ENCODE data around the gene ABLIM3. TPM values are rescaled to one million over a fixed set of nuclear protein-coding genes. Genes with fewer than 3 reads are reported as not detected.

The ABLIM3 gene
- total RNA-seq, 3 donors from 2014 or later (not counting 1 experiment from before 2014, with no cell fraction given) = 0.41 to 2.4 (median 1.2) TPM

GRCh38 chr5:149118463-149118862, 22.8 kb upstream of the ABLIM3 start:
- Histone ChIP-seq H3K36me3 (ENCODE audit: control insufficient read depth, insufficient read depth, low read length) (no peaks in the 10 kb centered on the region), H3K4me3 (ENCODE audit: low read length) (no peak overlapping the region), H3K9me3 (ENCODE audit: control insufficient read depth, insufficient read depth, low read length) (no peaks in the 10 kb centered on the region), H3K27ac (ENCODE audit: low read length) (no peak overlapping the region), H3K4me1 (ENCODE audit: control insufficient read depth, insufficient read depth, low read length) (no peaks in the 10 kb centered on the region), H3K27me3 (ENCODE audit: control insufficient read depth, insufficient read depth, low read length) (no peaks in the 10 kb centered on the region)
- DNase-seq (no peak), ATAC-seq (no peak)
- intact Hi-C loops (cut with micrococcal nuclease) = no loop called here
- Mint-ChIP-seq H3K4me3 (no peak overlapping the region), H3K4me1 (no peaks in the 10 kb centered on the region), H3K27ac (no peak overlapping the region), H3K36me3 (no peaks in the 10 kb centered on the region), H3K9me3 (no peaks in the 10 kb centered on the region), H3K27me3 (ENCODE audit: low read depth in 2 of 2) (peaks cover 5 to 15% of the 10 kb centered on the region in 2 donors)
- TF ChIP-seq CTCF (IDR thresholded peaks at IDR 0.05) = no peak

GRCh38 chr5:149121145-149121544, 20.1 kb upstream of the ABLIM3 start:
- 76% methylated on average over 2 of the region's 2 CpGs for WGBS (ENCODE audit: insufficient coverage)
- H3K4me3 Mint-ChIP-seq = no peak overlapping the region
- Histone ChIP-seq H3K36me3 (ENCODE audit: control insufficient read depth, insufficient read depth, low read length) (no peaks in the 10 kb centered on the region), H3K9me3 (ENCODE audit: control insufficient read depth, insufficient read depth, low read length) (no peaks in the 10 kb centered on the region), H3K27ac (ENCODE audit: low read length) (no peak overlapping the region), H3K4me3 (ENCODE audit: low read length) (no peak overlapping the region), H3K4me1 (ENCODE audit: control insufficient read depth, insufficient read depth, low read length) (no peaks in the 10 kb centered on the region), H3K27me3 (ENCODE audit: control insufficient read depth, insufficient read depth, low read length) (no peaks in the 10 kb centered on the region)
- no peak for DNase-seq
- H3K9me3 Mint-ChIP-seq = no peaks in the 10 kb centered on the region
- peaks cover 13 to 24% of the 10 kb centered on the region in 2 donors for H3K27me3 Mint-ChIP-seq (ENCODE audit: low read depth in 2 of 2)
- ATAC-seq = no peak
- TF ChIP-seq CTCF (IDR thresholded peaks at IDR 0.05) = no peak
- no peaks in the 10 kb centered on the region for H3K4me1 Mint-ChIP-seq
- H3K36me3 Mint-ChIP-seq = no peaks in the 10 kb centered on the region
- H3K27ac Mint-ChIP-seq = no peak overlapping the region
- intact Hi-C loops (cut with micrococcal nuclease) = no loop called here

- Histone ChIP-seq H3K27ac (ENCODE audit: low read length) (no peak overlapping the region), H3K4me3 (ENCODE audit: low read length) (no peak overlapping the region), H3K9me3 (ENCODE audit: control insufficient read depth, insufficient read depth, low read length) (no peaks in the 10 kb centered on the region), H3K4me1 (ENCODE audit: control insufficient read depth, insufficient read depth, low read length) (no peaks in the 10 kb centered on the region), H3K27me3 (ENCODE audit: control insufficient read depth, insufficient read depth, low read length) (no peaks in the 10 kb centered on the region), H3K36me3 (ENCODE audit: control insufficient read depth, insufficient read depth, low read length) (no peaks in the 10 kb centered on the region)
- no peaks in the 10 kb centered on the region for H3K4me1 Mint-ChIP-seq
- no peak for DNase-seq
- H3K9me3 Mint-ChIP-seq = no peaks in the 10 kb centered on the region
- TF ChIP-seq CTCF (IDR thresholded peaks at IDR 0.05) = no peak
- no peak overlapping the region for H3K4me3 Mint-ChIP-seq
- H3K27ac Mint-ChIP-seq = no peak overlapping the region
- H3K36me3 Mint-ChIP-seq = no peaks in the 10 kb centered on the region
- H3K27me3 Mint-ChIP-seq (ENCODE audit: low read depth in 2 of 2) = peaks cover 11 to 14% of the 10 kb centered on the region in 2 donors
- WGBS (ENCODE audit: insufficient coverage) = 76% methylated on average over 9 of the region's 9 CpGs
- no peak for ATAC-seq
- intact Hi-C loops (cut with micrococcal nuclease) = no loop called here
Observed at GRCh38 chr5:149123211-149123610, 18.1 kb upstream of the ABLIM3 start.

GRCh38 chr5:149125386-149125891, 15.9 kb upstream of the ABLIM3 start:
- Histone ChIP-seq H3K36me3 (ENCODE audit: control insufficient read depth, insufficient read depth, low read length) (no peaks in the 10 kb centered on the region), H3K4me3 (ENCODE audit: low read length) (no peak overlapping the region), H3K27me3 (ENCODE audit: control insufficient read depth, insufficient read depth, low read length) (no peaks in the 10 kb centered on the region), H3K4me1 (ENCODE audit: control insufficient read depth, insufficient read depth, low read length) (no peaks in the 10 kb centered on the region), H3K9me3 (ENCODE audit: control insufficient read depth, insufficient read depth, low read length) (no peaks in the 10 kb centered on the region), H3K27ac (ENCODE audit: low read length) (no peak overlapping the region)
- WGBS (ENCODE audit: insufficient coverage) = 80% methylated on average over 12 of the region's 12 CpGs
- ATAC-seq = no peak
- peaks cover 20% of the 10 kb centered on the region in 2 donors for H3K27me3 Mint-ChIP-seq (ENCODE audit: low read depth in 2 of 2)
- H3K36me3 Mint-ChIP-seq = no peaks in the 10 kb centered on the region
- H3K4me3 Mint-ChIP-seq = no peak overlapping the region
- no peak for TF ChIP-seq CTCF (IDR thresholded peaks at IDR 0.05)
- DNase-seq = no peak
- no peaks in the 10 kb centered on the region for H3K9me3 Mint-ChIP-seq
- intact Hi-C loops (cut with micrococcal nuclease) = no loop called here
- H3K4me1 Mint-ChIP-seq = no peaks in the 10 kb centered on the region
- H3K27ac Mint-ChIP-seq = no peak overlapping the region

Data from natural killer cell (primary cell).